GM23248 (cell line): ENCODE measurements around the gene TXNDC16. TPM values are rescaled to one million over a fixed set of nuclear protein-coding genes. Genes with fewer than 3 reads are reported as not detected.
"Not testable (repeated sequence)": the region's sequence is repeated elsewhere in the genome, so short reads cannot be mapped to it uniquely, and the experiment has no call there.

ENCODE experiments used
- DNase-seq: peaks from one replicate; pipeline ENCODE4 v3.0.0-alpha.2; 2015
- H2AFZ ChIP-seq: fragments of 200-600 bp; sonication (generic); 2 replicates; pipeline ENCODE4 v1.6.1; 2016; ENCODE audit warnings: antibody characterized with exemption
- H3F3A ChIP-seq: fragments of 200-600 bp; sonication (generic); 2 replicates; pipeline ENCODE4 v1.6.1; 2016; ENCODE audit warnings: mild to moderate bottlenecking, antibody characterized with exemption, mixed run types; ENCODE audit not compliant: insufficient read depth
- H3K27ac ChIP-seq: fragments of 200-600 bp; sonication (generic); 2 replicates; pipeline ENCODE4 v1.5.1; 2016; ENCODE audit warnings: mild to moderate bottlenecking
- H3K27me3 ChIP-seq: fragments of 200-600 bp; sonication (generic); replicated peaks from 2 replicates; pipeline ENCODE4 v1.6.1; 2016; ENCODE audit warnings: mild to moderate bottlenecking; ENCODE audit not compliant: insufficient read depth
- H3K36me3 ChIP-seq: fragments of 200-600 bp; sonication (generic); 2 replicates; pipeline ENCODE4 v1.6.1; 2016; ENCODE audit warnings: low read depth, mild to moderate bottlenecking
- H3K4me1 ChIP-seq: fragments of 200-600 bp; sonication (generic); 2 replicates; pipeline ENCODE4 v1.6.1; 2016; ENCODE audit warnings: mild to moderate bottlenecking; ENCODE audit not compliant: insufficient read depth
- H3K4me2 ChIP-seq: fragments of 200-600 bp; sonication (generic); one replicate; pipeline ENCODE4 v1.6.1; 2016; ENCODE audit warnings: mild to moderate bottlenecking; ENCODE audit not compliant: unreplicated experiment
- H3K4me3 ChIP-seq: fragments of 200-600 bp; sonication (generic); 2 replicates; pipeline ENCODE4 v1.5.1; 2016; ENCODE audit warnings: mild to moderate bottlenecking
- H3K79me2 ChIP-seq: fragments of 200-600 bp; sonication (generic); 2 replicates; pipeline ENCODE4 v1.6.1; 2016; ENCODE audit warnings: mild to moderate bottlenecking; ENCODE audit not compliant: insufficient read depth
- H3K9ac ChIP-seq: fragments of 200-600 bp; sonication (generic); 2 replicates; pipeline ENCODE4 v1.6.1; 2016; ENCODE audit warnings: mild to moderate bottlenecking
- H3K9me2 ChIP-seq: fragments of 200-600 bp; sonication (generic); 2 replicates; pipeline ENCODE4 v1.6.1; 2016; ENCODE audit warnings: mixed run types, mild to moderate bottlenecking, moderate library complexity; ENCODE audit not compliant: insufficient read depth
- H3K9me3 ChIP-seq: fragments of 200-600 bp; sonication (generic); one replicate; pipeline ENCODE4 v1.6.1; 2017; ENCODE audit warnings: low read depth
- H4K20me1 ChIP-seq: fragments of 200-600 bp; sonication (generic); 2 replicates; pipeline ENCODE4 v1.6.0; 2016; ENCODE audit not compliant: insufficient read depth
- EZH2 ChIP-seq: fragments of 200-600 bp; sonication (generic); IDR thresholded peaks from 2 replicates; pipeline ENCODE4 v1.6.1; 2018; ENCODE audit warnings: antibody characterized with exemption, mild to moderate bottlenecking; ENCODE audit not compliant: insufficient read depth, poor library complexity, severe bottlenecking
- EZH2phosphoT487 ChIP-seq: fragments of 200-600 bp; sonication (generic); IDR thresholded peaks from 2 replicates; pipeline ENCODE4 v1.6.1; 2018; ENCODE audit warnings: antibody characterized with exemption, moderate library complexity, mild to moderate bottlenecking, low read depth; ENCODE audit not compliant: insufficient read depth
- WGBS, 2 experiments: methylation state at CpG; one replicate each; pipeline ENCODE4 v1.1.6; 2015 to 2017; ENCODE audit warnings: low lambda C conversion rate in 2 of 2, low coverage in 1 of 2; ENCODE audit errors: missing lambda C conversion rate in 2 of 2; 5-methylcytosine and 5-hydroxymethylcytosine counted together
- in situ Hi-C: fragments of 300-500 bp; cut with MboI; formaldehyde crosslinking; loops from 2 replicates; pipeline ENCODE4 v1.15.0; 2020
- polyA plus RNA-seq: library from polyadenylated mRNA; unstranded; fragments of >200 nt; fragmentation: Nextera tagmentation; extraction: Ambion mirVana; gene quantifications from 2 replicates; pipeline ENCODE4 v1.2.1, GENCODE V29; 2016
- total RNA-seq: library from RNA; depleted of rRNA; stranded (reverse); fragments of >200 nt; shearing (Covaris generic); gene quantifications from 2 replicates; pipeline ENCODE4 v1.2.3, GENCODE V29; 2014

The TXNDC16 gene
- total and polyA plus RNA-seq, 2 experiments from 2014 or later, result 2.4 to 2.5 TPM

- H2AFZ ChIP-seq, result no peak overlapping the region
- no peak overlapping the region for H3K4me3 ChIP-seq
- H4K20me1 ChIP-seq, result no peaks in the 10 kb centered on the region
- no peaks in the 10 kb centered on the region for H3K9me2 ChIP-seq
- H3F3A ChIP-seq, result no peaks in the 10 kb centered on the region
- H3K36me3 ChIP-seq, result no peaks in the 10 kb centered on the region
- in situ Hi-C loops, result no loop called here
- H3K27me3 ChIP-seq, result no peaks in the 10 kb centered on the region
- no peak overlapping the region for H3K27ac ChIP-seq
- H3K9ac ChIP-seq, result no peak overlapping the region
- WGBS, 2 experiments, result 78 to 79% methylated on average over 9 to 10 of the region's 10 CpGs
- no peak for DNase-seq
- H3K4me2 ChIP-seq, result no peak overlapping the region
- no peaks in the 10 kb centered on the region for H3K9me3 ChIP-seq
- no peaks in the 10 kb centered on the region for H3K79me2 ChIP-seq
- TF ChIP-seq EZH2 (no peak), EZH2phosphoT487 (no peak)
- no peaks in the 10 kb centered on the region for H3K4me1 ChIP-seq
These were observed 44.0 kb upstream of the TXNDC16 start for GRCh38 chr14:52596320-52596719.

GRCh38 chr14:52590318-52590717 lies 38.0 kb upstream of the TXNDC16 start:
- in situ Hi-C loops, result no loop called here
- Histone ChIP-seq H3K4me1 (no peaks in the 10 kb centered on the region), H2AFZ (no peak overlapping the region), H3K4me2 (no peak overlapping the region), H4K20me1 (no peaks in the 10 kb centered on the region), H3K27me3 (no peaks in the 10 kb centered on the region), H3K9me3 (no peaks in the 10 kb centered on the region), H3K79me2 (no peaks in the 10 kb centered on the region), H3K9ac (no peak overlapping the region), H3K36me3 (no peaks in the 10 kb centered on the region), H3K27ac (no peak overlapping the region), H3K4me3 (no peak overlapping the region), H3K9me2 (no peaks in the 10 kb centered on the region), H3F3A (no peaks in the 10 kb centered on the region)
- TF ChIP-seq EZH2, result no peak
- no peak for TF ChIP-seq EZH2phosphoT487
- no peak for DNase-seq
- WGBS, 2 experiments, result 85 to 92% methylated on average over 1 of the region's 1 CpG

- no peaks in the 10 kb centered on the region for H3K27me3 ChIP-seq
- no peak overlapping the region for H3K4me3 ChIP-seq
- H3K36me3 ChIP-seq, result no peaks in the 10 kb centered on the region
- H3K9me2 ChIP-seq, result no peaks in the 10 kb centered on the region
- no peaks in the 10 kb centered on the region for H3K79me2 ChIP-seq
- no peak overlapping the region for H3K9ac ChIP-seq
- no peaks in the 10 kb centered on the region for H3K4me1 ChIP-seq
- H3K4me2 ChIP-seq, result no peak overlapping the region
- no peak overlapping the region for H3K27ac ChIP-seq
- H4K20me1 ChIP-seq, result no peaks in the 10 kb centered on the region
- TF ChIP-seq EZH2 (no peak), EZH2phosphoT487 (no peak)
- 71 to 73% methylated on average over 4 of the region's 4 CpGs for WGBS, 2 experiments
- no peak overlapping the region for H2AFZ ChIP-seq
- DNase-seq, result no peak
- no peaks in the 10 kb centered on the region for H3K9me3 ChIP-seq
- in situ Hi-C loops, result no loop called here
- no peaks in the 10 kb centered on the region for H3F3A ChIP-seq
These were observed 37.3 kb upstream of the TXNDC16 start for GRCh38 chr14:52589646-52590045.

- no peaks in the 10 kb centered on the region for H3K4me1 ChIP-seq
- in situ Hi-C loops, result no loop called here
- no peaks in the 10 kb centered on the region for H3K9me3 ChIP-seq
- no peak overlapping the region for H3K4me2 ChIP-seq
- H2AFZ ChIP-seq, result no peak overlapping the region
- H3F3A ChIP-seq, result no peaks in the 10 kb centered on the region
- no peaks in the 10 kb centered on the region for H4K20me1 ChIP-seq
- no peaks in the 10 kb centered on the region for H3K79me2 ChIP-seq
- no peaks in the 10 kb centered on the region for H3K36me3 ChIP-seq
- DNase-seq, result peak; percentile 26
- no peak overlapping the region for H3K27ac ChIP-seq
- H3K9me2 ChIP-seq, result no peaks in the 10 kb centered on the region
- no peaks in the 10 kb centered on the region for H3K27me3 ChIP-seq
- no peak overlapping the region for H3K9ac ChIP-seq
- H3K4me3 ChIP-seq, result no peak overlapping the region
- no peak for TF ChIP-seq EZH2phosphoT487
- no peak for TF ChIP-seq EZH2
These were observed 31.2 kb upstream of the TXNDC16 start for GRCh38 chr14:52583544-52583943.

- Histone ChIP-seq H3K9ac (no peak overlapping the region), H3F3A (no peaks in the 10 kb centered on the region), H3K27me3 (no peaks in the 10 kb centered on the region), H3K4me2 (no peak overlapping the region), H3K36me3 (no peaks in the 10 kb centered on the region), H3K27ac (no peak overlapping the region), H3K9me3 (no peaks in the 10 kb centered on the region), H2AFZ (no peak overlapping the region), H4K20me1 (no peaks in the 10 kb centered on the region), H3K9me2 (no peaks in the 10 kb centered on the region), H3K4me1 (no peaks in the 10 kb centered on the region), H3K79me2 (no peaks in the 10 kb centered on the region), H3K4me3 (no peak overlapping the region)
- WGBS, 2 experiments, result 87 to 88% methylated on average over 2 of the region's 2 CpGs
- TF ChIP-seq EZH2, result no peak
- no peak for TF ChIP-seq EZH2phosphoT487
- no peak for DNase-seq
- in situ Hi-C loops, result no loop called here
These were observed 23.6 kb upstream of the TXNDC16 start for GRCh38 chr14:52575858-52576257.

- H3K27ac ChIP-seq, H3K4me2 ChIP-seq, H3K9me2 ChIP-seq, H3K4me1 ChIP-seq, in situ Hi-C loops, H4K20me1 ChIP-seq, H3K4me3 ChIP-seq, H3K9me3 ChIP-seq, H3K36me3 ChIP-seq, H3K79me2 ChIP-seq, DNase-seq, H3K9ac ChIP-seq, H2AFZ ChIP-seq, H3K27me3 ChIP-seq, H3F3A ChIP-seq: not testable (repeated sequence)
- 90 to 97% methylated on average over 7 of the region's 7 CpGs for WGBS, 2 experiments
These were observed 16.1 kb upstream of the TXNDC16 start for GRCh38 chr14:52568454-52568853.
